AG10803 (cell line): ENCODE measurements around the gene XK.

ENCODE experiments used
- DNase-seq: peaks from one replicate; pipeline ENCODE4 v3.0.0; 2010; ENCODE audit warnings: low read depth
- H3K4me3 ChIP-seq: 2 replicates; pipeline ENCODE4 v1.5.1; 2011; ENCODE audit warnings: mild to moderate bottlenecking, low read length, control low read depth
- TF ChIP-seq, protein P1 (sequence below): conservative IDR thresholded peaks from 2 replicates; pipeline ENCODE4 v1.5.1; 2011; ENCODE audit warnings: mild to moderate bottlenecking, low read length, control low read depth, inconsistent platforms

XK gene

DNA sequence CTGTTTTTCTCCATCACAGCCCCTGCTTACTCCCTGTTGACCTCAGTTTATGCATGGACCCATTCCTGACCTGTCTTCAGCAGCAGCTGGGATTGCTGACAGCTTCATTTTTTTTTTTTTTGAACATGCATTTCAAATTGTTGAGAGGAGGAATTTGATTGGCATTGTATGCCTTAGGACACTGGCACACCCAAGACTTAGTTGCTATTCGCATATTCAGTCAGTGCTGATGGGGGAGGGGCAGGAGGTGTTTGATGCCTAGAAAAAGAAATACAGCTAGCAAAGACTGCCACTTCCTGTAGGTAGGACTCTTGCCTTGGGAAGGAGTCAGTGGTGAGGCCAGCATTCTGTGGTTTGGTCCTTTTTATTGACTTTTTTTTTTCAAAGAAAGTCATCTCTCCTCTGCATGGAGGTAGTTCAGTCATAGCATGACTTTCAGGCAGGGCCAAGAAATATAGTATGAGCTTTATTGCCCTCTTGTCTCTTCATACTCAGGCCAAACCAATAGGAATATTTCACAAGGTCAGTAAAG, 33.6 kb upstream of the XK start:
- TF ChIP-seq, protein P1, sequence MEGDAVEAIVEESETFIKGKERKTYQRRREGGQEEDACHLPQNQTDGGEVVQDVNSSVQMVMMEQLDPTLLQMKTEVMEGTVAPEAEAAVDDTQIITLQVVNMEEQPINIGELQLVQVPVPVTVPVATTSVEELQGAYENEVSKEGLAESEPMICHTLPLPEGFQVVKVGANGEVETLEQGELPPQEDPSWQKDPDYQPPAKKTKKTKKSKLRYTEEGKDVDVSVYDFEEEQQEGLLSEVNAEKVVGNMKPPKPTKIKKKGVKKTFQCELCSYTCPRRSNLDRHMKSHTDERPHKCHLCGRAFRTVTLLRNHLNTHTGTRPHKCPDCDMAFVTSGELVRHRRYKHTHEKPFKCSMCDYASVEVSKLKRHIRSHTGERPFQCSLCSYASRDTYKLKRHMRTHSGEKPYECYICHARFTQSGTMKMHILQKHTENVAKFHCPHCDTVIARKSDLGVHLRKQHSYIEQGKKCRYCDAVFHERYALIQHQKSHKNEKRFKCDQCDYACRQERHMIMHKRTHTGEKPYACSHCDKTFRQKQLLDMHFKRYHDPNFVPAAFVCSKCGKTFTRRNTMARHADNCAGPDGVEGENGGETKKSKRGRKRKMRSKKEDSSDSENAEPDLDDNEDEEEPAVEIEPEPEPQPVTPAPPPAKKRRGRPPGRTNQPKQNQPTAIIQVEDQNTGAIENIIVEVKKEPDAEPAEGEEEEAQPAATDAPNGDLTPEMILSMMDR: no peak
- no peak overlapping the region for H3K4me3 ChIP-seq
- DNase-seq: no peak

DNA sequence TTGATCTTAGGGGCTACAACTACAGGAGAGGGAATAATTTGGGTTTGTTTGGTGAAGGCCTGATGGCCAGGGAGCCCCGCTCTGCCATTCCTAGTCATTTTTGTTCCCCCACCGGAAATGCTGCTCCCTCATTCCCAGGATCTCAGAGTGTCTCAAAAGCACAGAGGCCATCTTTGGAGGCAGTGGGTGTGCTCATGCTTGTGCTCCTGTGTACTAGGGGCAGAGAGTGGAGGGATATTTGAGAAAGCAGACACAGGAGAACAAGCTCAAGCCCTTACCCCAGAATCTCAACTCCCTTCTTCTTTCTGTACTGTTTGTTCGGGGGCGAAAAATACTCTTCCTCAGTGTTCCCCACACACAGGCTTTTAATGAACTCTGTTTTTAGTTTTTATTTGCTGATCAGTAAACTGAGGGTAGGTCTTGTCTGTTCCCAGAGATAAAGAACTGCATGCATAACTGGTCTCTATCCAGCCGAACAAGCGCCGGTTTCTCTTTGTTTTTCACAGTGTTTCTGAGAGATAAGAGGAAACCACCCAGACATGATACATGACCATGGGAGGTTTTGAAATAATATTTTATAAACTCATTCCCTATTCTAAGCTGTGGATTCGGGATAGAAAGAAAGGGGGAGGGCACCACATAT, 32.9 kb upstream of the XK start:
- DNase-seq: no peak
- no peak overlapping the region for H3K4me3 ChIP-seq
- TF ChIP-seq, protein P1: no peak

DNA sequence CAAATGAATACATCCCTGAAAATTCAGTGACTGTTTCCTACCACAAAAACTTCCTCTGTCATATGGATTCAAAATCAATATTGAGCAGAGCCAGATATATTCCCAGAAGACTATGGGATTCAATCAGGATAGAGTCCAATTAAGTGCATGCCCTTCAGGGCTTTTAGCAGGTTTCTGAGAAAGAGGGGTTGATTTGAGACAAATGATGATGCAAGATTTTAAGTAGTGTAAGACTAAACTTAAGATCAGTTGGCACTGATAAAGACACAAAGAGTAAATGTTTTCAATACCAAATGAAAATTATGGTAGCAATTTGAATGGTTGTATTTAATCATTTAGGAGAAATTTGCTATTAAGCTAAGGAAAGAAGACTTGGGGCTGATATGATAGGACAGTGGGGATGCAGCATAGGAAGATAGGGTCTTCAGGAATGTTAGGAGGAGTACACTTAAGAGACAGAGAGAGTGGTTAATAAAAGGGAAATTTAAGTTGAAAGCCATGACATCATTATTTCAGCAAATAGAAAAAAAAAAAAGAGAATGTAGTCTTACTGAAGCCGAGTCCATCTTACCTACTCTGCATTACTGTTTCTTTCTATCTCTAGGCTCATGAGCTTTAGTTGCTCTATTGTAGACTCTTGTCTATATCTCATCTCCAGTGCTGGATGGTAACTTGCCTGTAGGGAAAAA, 32.0 kb upstream of the XK start:
- TF ChIP-seq, protein P1: no peak
- H3K4me3 ChIP-seq: no peak overlapping the region
- no peak for DNase-seq

DNA sequence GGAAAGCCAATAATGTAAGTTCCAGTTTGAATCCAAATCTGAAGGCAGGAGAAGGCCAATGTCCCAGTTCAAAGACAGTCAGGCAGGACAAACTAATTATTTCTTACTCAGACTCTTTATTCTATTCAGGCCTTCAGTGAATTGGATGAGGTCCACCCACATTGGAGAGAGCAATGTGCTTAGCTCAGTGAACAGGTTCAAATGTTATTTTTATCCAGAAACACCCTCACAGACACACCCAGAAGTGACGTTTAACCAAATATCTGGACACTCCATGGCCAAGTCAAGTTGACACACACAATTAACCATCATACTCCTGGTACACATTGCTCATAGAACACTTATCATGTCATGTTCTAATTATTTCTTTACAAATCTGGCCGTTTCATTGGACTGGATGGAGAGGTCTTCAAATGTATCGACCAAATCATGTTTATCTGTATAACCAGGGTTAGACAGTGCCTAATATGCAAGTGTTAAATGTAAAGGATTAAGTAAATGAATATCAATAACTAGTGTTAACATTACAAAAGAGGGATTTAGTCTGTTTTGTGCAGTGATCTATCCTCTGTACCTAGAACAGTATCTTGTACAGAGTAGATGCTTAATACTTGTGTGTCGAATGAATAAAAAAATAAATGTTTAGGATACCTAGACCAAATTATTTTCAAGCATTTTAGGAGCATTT, 27.1 kb upstream of the XK start:
- H3K4me3 ChIP-seq: no peak overlapping the region
- TF ChIP-seq, protein P1: no peak
- no peak for DNase-seq

DNA sequence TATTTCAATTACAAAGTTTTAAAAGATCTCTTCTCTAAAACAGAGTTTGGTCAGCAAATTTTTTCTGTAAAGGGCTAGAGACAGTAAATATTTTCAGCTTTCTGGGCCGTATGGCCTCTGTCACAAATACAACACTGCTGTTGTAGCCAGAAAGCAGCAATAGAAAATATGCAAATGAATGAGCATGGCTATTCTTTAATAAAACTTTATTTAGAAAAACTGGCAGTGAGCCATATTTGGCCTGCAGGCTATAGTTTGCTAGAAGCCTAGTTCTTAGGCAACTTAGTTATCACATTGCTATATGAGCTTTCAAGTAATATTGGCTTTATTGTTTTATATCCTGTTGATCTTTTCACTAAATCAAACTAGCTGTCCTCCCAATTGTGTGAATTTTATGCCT, 26.5 kb upstream of the XK start:
- TF ChIP-seq, protein P1: no peak
- no peak for DNase-seq
- H3K4me3 ChIP-seq: no peak overlapping the region

DNA sequence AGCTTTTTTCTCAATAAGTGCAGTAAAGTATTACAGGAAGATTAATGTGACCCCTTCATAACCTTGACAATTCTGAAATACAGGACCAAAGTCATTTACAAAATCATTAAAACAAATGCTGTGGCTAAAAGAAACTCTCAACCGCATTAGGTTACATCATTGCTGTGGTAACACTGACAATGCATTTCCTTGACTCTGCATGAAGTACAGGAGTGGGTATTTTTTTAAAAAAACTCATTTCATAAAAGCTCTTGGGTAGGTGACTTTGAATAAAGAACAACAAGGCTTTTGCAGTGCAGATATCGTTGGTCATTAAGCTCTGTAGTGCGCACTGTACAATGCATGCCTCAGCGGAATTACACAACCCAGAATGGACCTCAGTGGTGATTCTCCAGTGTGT, 23.4 kb upstream of the XK start:
- DNase-seq: no peak
- no peak overlapping the region for H3K4me3 ChIP-seq
- TF ChIP-seq, protein P1: no peak
